NCI-H2107 (cell line): Measurements from ENCODE around the gene TNFRSF4.

Experiments
- DNase-seq: peaks from one replicate; lab custom pipeline; 2025; lab: John Stamatoyannopoulos, UW

The TNFRSF4 gene

GRCh38 chr1:1217621-1218523 is 3.9 kb upstream of the TNFRSF4 start:
- no peak for DNase-seq

GRCh38 chr1:1216770-1217620 is 3.0 kb upstream of the TNFRSF4 start:
- DNase-seq: no peak

- no peak for DNase-seq
Measured at GRCh38 chr1:1215881-1216605, 2.1 kb upstream of the TNFRSF4 start.

- no peak for DNase-seq
Measured at GRCh38 chr1:1215080-1215676, 1.2 kb upstream of the TNFRSF4 start.

GRCh38 chr1:1212780-1213344 is 1.1 kb downstream of the TNFRSF4 start:
- no peak for DNase-seq

GRCh38 chr1:1211541-1212441 is 2.2 kb downstream of the TNFRSF4 start:
- no peak for DNase-seq

- no peak for DNase-seq
Measured at GRCh38 chr1:1210726-1211540, 3.0 kb downstream of the TNFRSF4 start.

- DNase-seq: no peak
Measured at GRCh38 chr1:1208713-1209433, 5.1 kb downstream of the TNFRSF4 start.

GRCh38 chr1:1207571-1207892 is 6.4 kb downstream of the TNFRSF4 start:
- DNase-seq: no peak

GRCh38 chr1:1206966-1207531 is 6.9 kb downstream of the TNFRSF4 start:
- no peak for DNase-seq

- DNase-seq: no peak
Measured at GRCh38 chr1:1206376-1206965, 7.5 kb downstream of the TNFRSF4 start, which contains the start of gene TNFRSF18. TNFRSF18 (minus strand) TSS chr1:1206592; CDS start chr1:1206571, 21 bp downstream.

GRCh38 chr1:1205769-1206375 is 8.1 kb downstream of the TNFRSF4 start:
- no peak for DNase-seq

- DNase-seq: no peak
Measured at GRCh38 chr1:1204998-1205768, 8.8 kb downstream of the TNFRSF4 start.

- no peak for DNase-seq
Measured at GRCh38 chr1:1204425-1204920, 9.5 kb downstream of the TNFRSF4 start.

- DNase-seq: no peak
Measured at GRCh38 chr1:1203561-1204424, 10.2 kb downstream of the TNFRSF4 start.
